ENCODE measurements around the gene PPP1R2. TPM values are rescaled to one million over a fixed set of nuclear protein-coding genes. Genes with fewer than 3 reads are reported as not detected.

PPP1R2 gene
- total RNA-seq, 1 donor from 2014 or later = 181 TPM

- FAIRE-seq (no peak), DNase-seq (ENCODE audit: low spot score in 2 of 2) (no peak)
These were observed 25.5 kb upstream of the PPP1R2 start for GRCh38 chr3:195568630-195569029.

- DNase-seq (ENCODE audit: low spot score in 2 of 2) = no peak
- FAIRE-seq = no peak
These were observed 23.7 kb upstream of the PPP1R2 start for GRCh38 chr3:195566797-195567196.

- DNase-seq (ENCODE audit: low spot score in 2 of 2) (no peak), FAIRE-seq (no peak)
These were observed 22.6 kb upstream of the PPP1R2 start for GRCh38 chr3:195565716-195566115.

GRCh38 chr3:195563317-195563716 lies 20.2 kb upstream of the PPP1R2 start:
- FAIRE-seq = no peak
- DNase-seq (ENCODE audit: low spot score in 2 of 2) = no peak

GRCh38 chr3:195559723-195560409 lies 16.7 kb upstream of the PPP1R2 start:
- DNase-seq (ENCODE audit: low spot score in 2 of 2) (no peak), FAIRE-seq (no peak)

GRCh38 chr3:195558602-195559001 lies 15.5 kb upstream of the PPP1R2 start:
- no peak for DNase-seq (ENCODE audit: low spot score in 2 of 2)
- no peak for FAIRE-seq

- DNase-seq (ENCODE audit: low spot score in 2 of 2) = no peak
- FAIRE-seq = no peak
These were observed 14.2 kb upstream of the PPP1R2 start for GRCh38 chr3:195557322-195557721.

- DNase-seq (ENCODE audit: low spot score in 2 of 2) = no peak
- no peak for FAIRE-seq
These were observed 13.3 kb upstream of the PPP1R2 start for GRCh38 chr3:195556390-195556789.

- FAIRE-seq = no peak
- no peak for DNase-seq (ENCODE audit: low spot score in 2 of 2)
These were observed 12.0 kb upstream of the PPP1R2 start for GRCh38 chr3:195555110-195555509.

GRCh38 chr3:195554458-195554857 lies 11.3 kb upstream of the PPP1R2 start:
- DNase-seq (ENCODE audit: low spot score in 2 of 2) (no peak), FAIRE-seq (no peak)

GRCh38 chr3:195553268-195553667 lies 10.1 kb upstream of the PPP1R2 start:
- no peak for FAIRE-seq
- DNase-seq (ENCODE audit: low spot score in 2 of 2) = no peak

- DNase-seq (ENCODE audit: low spot score in 2 of 2) = no peak
- no peak for FAIRE-seq
These were observed 8.4 kb upstream of the PPP1R2 start for GRCh38 chr3:195551381-195551978.

- FAIRE-seq (no peak), DNase-seq (ENCODE audit: low spot score in 2 of 2) (no peak)
These were observed 7.6 kb upstream of the PPP1R2 start for GRCh38 chr3:195550723-195551122.

- FAIRE-seq = no peak
- no peak for DNase-seq (ENCODE audit: low spot score in 2 of 2)
These were observed 6.9 kb upstream of the PPP1R2 start for GRCh38 chr3:195549931-195550519.

- DNase-seq (ENCODE audit: low spot score in 2 of 2) = no peak
- no peak for FAIRE-seq
These were observed 5.9 kb upstream of the PPP1R2 start for GRCh38 chr3:195548987-195549386.

GRCh38 chr3:195548501-195548900 lies 5.4 kb upstream of the PPP1R2 start:
- FAIRE-seq = no peak
- no peak for DNase-seq (ENCODE audit: low spot score in 2 of 2)

- DNase-seq (ENCODE audit: low spot score in 2 of 2) = no peak
- no peak for FAIRE-seq
These were observed 4.9 kb upstream of the PPP1R2 start for GRCh38 chr3:195548006-195548405.

GRCh38 chr3:195546130-195546560 lies 3.0 kb upstream of the PPP1R2 start:
- FAIRE-seq (no peak), DNase-seq (ENCODE audit: low spot score in 2 of 2) (no peak)

- DNase-seq (ENCODE audit: low spot score in 2 of 2) (no peak), FAIRE-seq (no peak)
These were observed 1.5 kb upstream of the PPP1R2 start for GRCh38 chr3:195544634-195545033.

GRCh38 chr3:195544230-195544536 lies 1.1 kb upstream of the PPP1R2 start:
- DNase-seq (ENCODE audit: low spot score in 2 of 2) (no peak), FAIRE-seq (no peak)

GRCh38 chr3:195543500-195544229 lies 540 bp upstream of the PPP1R2 start:
- FAIRE-seq (no peak), DNase-seq (ENCODE audit: low spot score in 2 of 2) (no peak)

- FAIRE-seq (no peak), DNase-seq (ENCODE audit: low spot score in 2 of 2) (no peak)
These were observed 818 bp downstream of the PPP1R2 start for GRCh38 chr3:195542316-195542697.
